ENCODE measurements around the gene MAD2L2. TPM values are rescaled to one million over a fixed set of nuclear protein-coding genes. Genes with fewer than 3 reads are reported as not detected.
A peak's percentile ranks its signal among the peaks of the same experiment; 100 is the strongest.

The MAD2L2 gene
- total and polyA plus RNA-seq, 9 of the 15 experiments (the other 6 are each of a cell fraction or from before 2014, with no cell fraction given): 12.4 to 286 (median 143) TPM

- TF ChIP-seq HMGXB4 (CRISPR knock-in tag; IDR thresholded peaks at IDR 0.05) (peak; percentile 61; the same call in 1 of the 2 replicates), ARID2 (IDR thresholded peaks at IDR 0.05) (peak; percentile 93), ZBTB2 (IDR thresholded peaks at IDR 0.05) (peak; percentile 80), NFIC (IDR thresholded peaks at IDR 0.05) (peak; percentile 66), TFAP4 (CRISPR knock-in tag; IDR thresholded peaks at IDR 0.05; ENCODE audit: borderline replicate concordance) (peak; percentile 77), E2F1 (CRISPR knock-in tag; IDR thresholded peaks at IDR 0.05) (0 out of 2 replicates have a peak, but pooled peaks have one; percentile 39), RNF2 (IDR thresholded peaks at IDR 0.05) (peak; percentile 66; the same call in 1 of the 2 replicates), YY1 (IDR thresholded peaks at IDR 0.05; ENCODE audit: borderline replicate concordance in 1 of 3, control insufficient read depth in 1 of 3, extremely low read depth in 1 of 3, insufficient read depth in 3 of 3, insufficient read length in 1 of 3, insufficient replicate concordance in 2 of 3, low read depth in 1 of 3, low read length in 2 of 3) (peak in 1 of 3 experiments; percentile 51), REST (IDR thresholded peaks at IDR 0.05; ENCODE audit: borderline replicate concordance) (peak; percentile 94), REST (CRISPR knock-in tag; IDR thresholded peaks at IDR 0.05; ENCODE audit: low read depth) (0 out of 2 replicates have a peak, but pooled peaks have one; percentile 11), NEUROD1 (IDR thresholded peaks at IDR 0.05; ENCODE audit: borderline replicate concordance, low read depth, low read length, partially characterized antibody) (peak; percentile 28), KDM2B (CRISPR knock-in tag; IDR thresholded peaks at IDR 0.05) (0 out of 2 replicates have a peak, but pooled peaks have one; percentile 48)
Observed at GRCh38 chr1:11719313-11720032, 38.5 kb upstream of the MAD2L2 start (continued).
